AG04450 (cell line): Measurements from ENCODE around the gene HCAR3. TPM values are rescaled to one million over a fixed set of nuclear protein-coding genes. Genes with fewer than 3 reads are reported as not detected.
"Not testable (repeated sequence)": the region's sequence is repeated elsewhere in the genome, so short reads cannot be mapped to it uniquely, and the experiment has no call there.

Experiments used
- CTCF ChIA-PET: fragments of 300-600, 350-600 bp; formaldehyde crosslinking; extraction: SDS; loops from one replicate; lab custom pipeline; 2022; ENCODE audit warnings: antibody characterized with exemption, inconsistent platforms; lab: Charles Lee
- POLR2A ChIA-PET: fragments of 350-600 bp; formaldehyde crosslinking; extraction: SDS; loops from one replicate; lab custom pipeline; 2021; ENCODE audit warnings: antibody characterized with exemption, inconsistent platforms; lab: Yijun Ruan, JAX
- DNase-seq: peaks from one replicate; pipeline ENCODE4 v3.0.0-alpha.2; 2011; ENCODE audit warnings: low read depth, low spot score
- H3K27ac ChIP-seq: one replicate; pipeline ENCODE4 v1.5.1; 2012; ENCODE audit warnings: low read depth, low read length, control low read depth
- H3K27me3 ChIP-seq: one replicate; pipeline ENCODE4 v1.6.0; 2012; ENCODE audit warnings: low read length; ENCODE audit not compliant: control insufficient read depth, insufficient read depth
- H3K4me3 ChIP-seq: 2 replicates; pipeline ENCODE4 v1.5.1; 2011; ENCODE audit warnings: mild to moderate bottlenecking, low read depth, low read length, control low read depth
- H3K9me3 ChIP-seq: 2 replicates; pipeline ENCODE4 v1.5.1; 2012; ENCODE audit warnings: low read length; ENCODE audit not compliant: control insufficient read depth, insufficient read depth
- CTCF ChIP-seq: IDR thresholded peaks from 2 replicates; pipeline ENCODE4 v1.5.1; 2011; ENCODE audit warnings: low read depth, low read length, control low read depth, inconsistent platforms
- polyA minus RNA-seq: library from RNA; depleted of rRNA, polyadenylated mRNA; stranded (reverse); fragments of >200 nt; gene quantifications from 2 replicates; pipeline ENCODE4 v1.2.3, GENCODE V29; 2011; rRNA and poly(A)+ RNA removed
- polyA plus RNA-seq: library from polyadenylated mRNA; depleted of rRNA; stranded (reverse); fragments of >200 nt; gene quantifications from 2 replicates; pipeline ENCODE4 v1.2.3, GENCODE V29; 2011; rRNA removed

Gene HCAR3
- polyA plus RNA-seq (not detected in 2 replicates), polyA minus RNA-seq (not detected in 2 replicates)

GRCh38 chr12:122716658-122717057 lies at the start of gene HCAR3:
HCAR3 (minus strand) TSS chr12:122716811; CDS start chr12:122716737, 74 bp downstream.
- H3K9me3 ChIP-seq, H3K27ac ChIP-seq, POLR2A ChIA-PET, CTCF ChIA-PET, H3K27me3 ChIP-seq, H3K4me3 ChIP-seq, DNase-seq: not testable (repeated sequence)

- ChIA-PET CTCF (interaction anchor here (1.1 to 1.2 kb wide), 2 partner anchors 36 to 120 kb away, joined by 3 to 4 read pairs; no protein-coding TSS in a partner anchor), POLR2A (no interaction called here)
- Histone ChIP-seq H3K27ac (no peak overlapping the region), H3K9me3 (no peaks in the 10 kb centered on the region; the same call in 1 of the 2 replicates), H3K27me3 (no peaks in the 10 kb centered on the region), H3K4me3 (no peak overlapping the region)
- TF ChIP-seq CTCF: no peak
- no peak for DNase-seq
These were observed 41.0 kb upstream of the HCAR3 start for GRCh38 chr12:122757568-122757967.

GRCh38 chr12:122754790-122755189 lies 38.2 kb upstream of the HCAR3 start:
- Histone ChIP-seq H3K27me3 (no peaks in the 10 kb centered on the region), H3K9me3 (no peaks in the 10 kb centered on the region; the same call in 1 of the 2 replicates), H3K27ac (no peak overlapping the region), H3K4me3 (no peak overlapping the region)
- POLR2A ChIA-PET: no interaction called here
- TF ChIP-seq CTCF: no peak
- DNase-seq: no peak
- CTCF ChIA-PET: interaction anchor here (0.6 kb wide), 1 partner anchor 117 kb away, joined by 3 read pairs; no protein-coding TSS in a partner anchor

GRCh38 chr12:122753319-122753650 lies 36.7 kb upstream of the HCAR3 start:
- Histone ChIP-seq H3K27ac (peak overlapping the region; percentile 83), H3K27me3 (no peaks in the 10 kb centered on the region), H3K4me3 (peak overlapping the region; percentile 96), H3K9me3 (no peaks in the 10 kb centered on the region; the same call in 1 of the 2 replicates)
- ChIA-PET CTCF (interaction anchor here (0.9 to 3.2 kb wide), 4 partner anchors 9 to 118 kb away, joined by 3 to 45 read pairs (median 4); no protein-coding TSS in a partner anchor), POLR2A (interaction anchor here (0.6 to 0.9 kb wide), 4 partner anchors 73 to 662 kb away, joined by 3 to 6 read pairs (median 4); partner anchors contain the start of genes KNTC1 and RSRC2)
- TF ChIP-seq CTCF: no peak
- no peak for DNase-seq

- peak; percentile 86 for TF ChIP-seq CTCF
These were observed 36.1 kb upstream of the HCAR3 start, which contains the start of gene DENR for GRCh38 chr12:122752464-122753318. DENR (plus strand) TSS chr12:122752824; CDS start chr12:122753702, 878 bp downstream.

GRCh38 chr12:122750781-122751515 lies 34.3 kb upstream of the HCAR3 start:
- DNase-seq, POLR2A ChIA-PET, H3K27ac ChIP-seq, H3K9me3 ChIP-seq, H3K4me3 ChIP-seq, CTCF ChIA-PET, H3K27me3 ChIP-seq: not testable (repeated sequence)

More at GRCh38 chr12:122752464-122753318, 36.1 kb upstream of the HCAR3 start, which contains the start of gene DENR:
- Histone ChIP-seq H3K4me3 (peak within 1 kb of the TSS; percentile 96), H3K9me3 (no peaks in the 10 kb centered on the region; the same call in 1 of the 2 replicates), H3K27me3 (no peaks in the 10 kb centered on the region), H3K27ac (peak within 1 kb of the TSS; percentile 83)
- POLR2A ChIA-PET: interaction anchor here (0.6 to 0.9 kb wide), 2 partner anchors 74 to 226 kb away, joined by 3 to 4 read pairs; partner anchors contain the start of genes KNTC1 and RSRC2
- peak; percentile 92 for DNase-seq
- CTCF ChIA-PET: interaction anchor here (0.6 to 3.2 kb wide), 4 partner anchors 10 to 127 kb away, joined by 3 to 45 read pairs (median 4); no protein-coding TSS in a partner anchor
